ENCODE data around the gene GRK5.

The GRK5 gene

DNA sequence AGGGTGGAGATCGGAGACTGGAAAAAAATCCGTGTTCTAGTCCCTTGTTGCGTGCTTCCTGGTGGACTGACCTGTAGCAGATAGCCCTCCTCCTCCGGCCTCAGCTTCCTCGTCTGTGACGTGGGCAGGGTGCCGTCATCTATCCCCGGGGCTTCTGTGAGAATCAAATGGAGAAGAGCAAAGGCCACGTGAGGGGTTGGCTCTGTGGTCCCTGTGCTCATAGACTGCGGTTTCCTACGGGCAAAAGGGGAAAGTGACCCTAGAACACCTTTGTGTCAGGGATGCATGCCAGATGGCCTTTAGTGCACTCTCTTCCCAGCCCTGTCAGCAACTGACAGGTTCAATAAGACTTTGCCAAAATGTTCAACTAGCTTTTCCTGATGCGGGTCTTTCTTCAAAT, 33.7 kb downstream of the GRK5 start:
- TF ChIP-seq EZH2 (IDR thresholded peaks at IDR 0.05; ENCODE audit: borderline replicate concordance, low read depth, low read length, severe bottlenecking) = no peak
- TF ChIP-seq CTCF (IDR thresholded peaks at IDR 0.05; ENCODE audit: borderline replicate concordance, extremely low read depth, low read length, poor library complexity, severe bottlenecking) = no peak
- Histone ChIP-seq H3K9me3 (ENCODE audit: insufficient read depth, low read length, severe bottlenecking) (no peaks in the 10 kb centered on the region), H3K79me2 (ENCODE audit: insufficient read depth, low read length) (no peaks in the 10 kb centered on the region; the same call in none of the 2 replicates), H4K20me1 (ENCODE audit: insufficient read depth, low read length) (peaks cover 10% of the 10 kb centered on the region; the same call in 1 of the 2 replicates), H3K9ac (ENCODE audit: low read depth, low read length) (no peak overlapping the region), H3K27ac (ENCODE audit: low read length) (no peak overlapping the region), H3K4me3 (ENCODE audit: low read depth in 1 of 2, low read length in 2 of 2) (no peak overlapping the region), H3K4me2 (ENCODE audit: insufficient read depth, low read length) (no peak overlapping the region), H3K4me1 (ENCODE audit: insufficient read depth, low read length) (peaks cover 12% of the 10 kb centered on the region), H3K27me3 (ENCODE audit: insufficient read depth, low read length, poor library complexity) (no peaks in the 10 kb centered on the region), H2AFZ (ENCODE audit: low read depth, low read length) (no peak overlapping the region), H3K36me3 (ENCODE audit: insufficient read depth, low read length) (no peaks in the 10 kb centered on the region)
- ATAC-seq (ENCODE audit: insufficient read depth, low read depth) (no peak), DNase-seq (no peak)

- no peak overlapping the region for H2AFZ ChIP-seq (ENCODE audit: low read depth, low read length)
- no peak overlapping the region for H3K27ac ChIP-seq (ENCODE audit: low read length)
- H3K79me2 ChIP-seq (ENCODE audit: insufficient read depth, low read length) = no peaks in the 10 kb centered on the region; the same call in none of the 2 replicates
- no peak overlapping the region for H3K4me2 ChIP-seq (ENCODE audit: insufficient read depth, low read length)
- DNase-seq (no peak), ATAC-seq (ENCODE audit: insufficient read depth, low read depth) (no peak)
- TF ChIP-seq CTCF (IDR thresholded peaks at IDR 0.05; ENCODE audit: borderline replicate concordance, extremely low read depth, low read length, poor library complexity, severe bottlenecking) = no peak
- TF ChIP-seq EZH2 (IDR thresholded peaks at IDR 0.05; ENCODE audit: borderline replicate concordance, low read depth, low read length, severe bottlenecking) = no peak
- no peaks in the 10 kb centered on the region for H3K36me3 ChIP-seq (ENCODE audit: insufficient read depth, low read length)
- H3K9me3 ChIP-seq (ENCODE audit: insufficient read depth, low read length, severe bottlenecking) = no peaks in the 10 kb centered on the region
- no peak overlapping the region for H3K4me3 ChIP-seq (ENCODE audit: low read depth in 1 of 2, low read length in 2 of 2)
- H4K20me1 ChIP-seq (ENCODE audit: insufficient read depth, low read length) = peaks cover 16% of the 10 kb centered on the region; the same call in 1 of the 2 replicates
- H3K27me3 ChIP-seq (ENCODE audit: insufficient read depth, low read length, poor library complexity) = no peaks in the 10 kb centered on the region
- H3K4me1 ChIP-seq (ENCODE audit: insufficient read depth, low read length) = peaks cover 9% of the 10 kb centered on the region
- H3K9ac ChIP-seq (ENCODE audit: low read depth, low read length) = no peak overlapping the region
Observed at GRCh38 chr10:119242186-119242585, 34.8 kb downstream of the GRK5 start.

DNA sequence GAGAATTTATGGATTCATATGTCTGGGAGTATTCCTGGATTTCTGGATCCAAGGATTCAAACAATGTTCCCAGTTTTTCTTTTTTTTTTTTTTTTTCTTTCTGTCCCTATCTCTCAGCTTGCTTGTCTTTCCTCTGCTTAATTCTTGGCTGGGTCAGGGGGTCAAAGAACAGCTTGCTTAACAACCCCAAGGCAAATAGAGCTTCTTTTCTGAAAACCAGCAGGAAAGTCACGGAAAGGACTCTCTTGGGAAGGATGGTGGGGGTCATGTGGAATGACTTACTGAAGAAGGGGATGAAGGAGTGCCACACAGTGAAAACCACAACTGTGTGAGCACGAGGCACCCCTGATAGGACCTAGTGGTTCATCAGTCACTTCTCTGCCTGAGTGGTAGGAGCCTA, 36.1 kb downstream of the GRK5 start:
- H3K36me3 ChIP-seq (ENCODE audit: insufficient read depth, low read length) = no peaks in the 10 kb centered on the region
- no peaks in the 10 kb centered on the region for H3K4me1 ChIP-seq (ENCODE audit: insufficient read depth, low read length)
- no peaks in the 10 kb centered on the region for H3K27me3 ChIP-seq (ENCODE audit: insufficient read depth, low read length, poor library complexity)
- H3K9ac ChIP-seq (ENCODE audit: low read depth, low read length) = no peak overlapping the region
- DNase-seq = no peak
- no peak overlapping the region for H2AFZ ChIP-seq (ENCODE audit: low read depth, low read length)
- TF ChIP-seq CTCF (IDR thresholded peaks at IDR 0.05; ENCODE audit: borderline replicate concordance, extremely low read depth, low read length, poor library complexity, severe bottlenecking) = no peak
- no peak for TF ChIP-seq EZH2 (IDR thresholded peaks at IDR 0.05; ENCODE audit: borderline replicate concordance, low read depth, low read length, severe bottlenecking)
- H3K9me3 ChIP-seq (ENCODE audit: insufficient read depth, low read length, severe bottlenecking) = no peaks in the 10 kb centered on the region
- H3K27ac ChIP-seq (ENCODE audit: low read length) = no peak overlapping the region
- H3K4me3 ChIP-seq (ENCODE audit: low read depth in 1 of 2, low read length in 2 of 2) = no peak overlapping the region
- peaks cover 9% of the 10 kb centered on the region; the same call in 1 of the 2 replicates for H4K20me1 ChIP-seq (ENCODE audit: insufficient read depth, low read length)
- peaks cover 7% of the 10 kb centered on the region for H3K79me2 ChIP-seq (ENCODE audit: insufficient read depth, low read length)
- H3K4me2 ChIP-seq (ENCODE audit: insufficient read depth, low read length) = no peak overlapping the region
- ATAC-seq (ENCODE audit: insufficient read depth, low read depth) = no peak

DNA sequence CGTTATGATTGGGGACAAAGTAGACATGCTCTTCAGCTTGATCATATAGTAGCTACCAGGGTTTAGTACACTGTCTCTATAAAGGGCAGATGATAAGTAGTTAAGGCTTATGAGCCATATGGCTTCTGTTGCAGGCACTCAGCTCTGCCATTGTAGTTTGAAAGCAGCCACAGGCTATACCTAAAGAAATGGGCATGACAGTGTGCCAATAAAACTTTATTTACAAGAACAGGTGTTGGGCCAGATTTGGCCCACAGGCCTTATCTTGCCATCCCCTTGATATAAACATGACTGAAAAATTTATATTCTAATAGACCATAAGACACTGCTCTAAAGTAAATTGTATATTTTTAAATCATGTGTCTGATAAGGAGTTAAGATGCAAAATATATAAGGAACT, 36.6 kb downstream of the GRK5 start:
- Histone ChIP-seq H3K27me3 (ENCODE audit: insufficient read depth, low read length, poor library complexity) (no peaks in the 10 kb centered on the region), H3K4me3 (ENCODE audit: low read depth in 1 of 2, low read length in 2 of 2) (no peak overlapping the region), H3K36me3 (ENCODE audit: insufficient read depth, low read length) (no peaks in the 10 kb centered on the region), H3K27ac (ENCODE audit: low read length) (no peak overlapping the region), H3K4me1 (ENCODE audit: insufficient read depth, low read length) (no peaks in the 10 kb centered on the region), H4K20me1 (ENCODE audit: insufficient read depth, low read length) (peaks cover 9% of the 10 kb centered on the region; the same call in 1 of the 2 replicates), H3K4me2 (ENCODE audit: insufficient read depth, low read length) (no peak overlapping the region), H3K9me3 (ENCODE audit: insufficient read depth, low read length, severe bottlenecking) (no peaks in the 10 kb centered on the region), H3K9ac (ENCODE audit: low read depth, low read length) (no peak overlapping the region), H2AFZ (ENCODE audit: low read depth, low read length) (no peak overlapping the region), H3K79me2 (ENCODE audit: insufficient read depth, low read length) (peaks cover 7% of the 10 kb centered on the region)
- ATAC-seq (ENCODE audit: insufficient read depth, low read depth) = no peak
- no peak for DNase-seq
- no peak for TF ChIP-seq CTCF (IDR thresholded peaks at IDR 0.05; ENCODE audit: borderline replicate concordance, extremely low read depth, low read length, poor library complexity, severe bottlenecking)
- TF ChIP-seq EZH2 (IDR thresholded peaks at IDR 0.05; ENCODE audit: borderline replicate concordance, low read depth, low read length, severe bottlenecking) = no peak
